GM12891 (cell line): ENCODE data around the gene USH2A.

Source experiments
- PAX5 ChIP-seq: IDR thresholded peaks from 2 replicates; pipeline ENCODE4 v1.6.1; 2011; ENCODE audit warnings: low read length, moderate library complexity, mild to moderate bottlenecking; ENCODE audit not compliant: insufficient read depth, severe bottlenecking
- POLR2A ChIP-seq: IDR thresholded peaks from 2 replicates; pipeline ENCODE4 v1.6.1; 2011; ENCODE audit warnings: low read depth, low read length, control low read depth
- POLR2AphosphoS5 ChIP-seq: IDR thresholded peaks from 2 replicates; pipeline ENCODE4 v1.6.1; 2011; ENCODE audit warnings: low read depth, low read length, control low read depth

- TF ChIP-seq POLR2AphosphoS5 (no peak), POLR2A (no peak), PAX5 (no peak)
Observed at GRCh38 chr1:215719552-215719951, 703.7 kb downstream of the USH2A start.
